H1 (cell line): ENCODE results near the gene ZFAND2B. TPM values are rescaled to one million over a fixed set of nuclear protein-coding genes. Genes with fewer than 3 reads are reported as not detected.

Experiments used
- CBX5 ChIP-seq: fragments of 300-800, 300-1000 bp; sonication (generic); IDR thresholded peaks from 2 replicates; pipeline ENCODE4 v1.7.1; 2016; ENCODE audit warnings: antibody characterized with exemption, low read length, low read depth
- GABPA ChIP-seq: IDR thresholded peaks from 2 replicates; pipeline ENCODE4 v1.6.1; 2011; ENCODE audit warnings: mild to moderate bottlenecking, low read length, moderate library complexity, borderline replicate concordance; ENCODE audit not compliant: insufficient read depth
- JUND ChIP-seq: IDR thresholded peaks from 2 replicates; pipeline ENCODE4 v1.6.1; 2011; ENCODE audit warnings: mild to moderate bottlenecking, improper control_type of control experiment, low read length
- TEAD4 ChIP-seq: IDR thresholded peaks from 2 replicates; pipeline ENCODE4 v1.6.1; 2012; ENCODE audit warnings: low read depth, low read length, inconsistent platforms, mixed read lengths
- polyA plus RNA-seq, 7 experiments: library from polyadenylated mRNA; depleted of rRNA in 3 of 7; stranded (reverse) in 5 of 7; unstranded in 2 of 7; fragments of >200 nt in 5 of 7; fragments of 200-250 nt in 2 of 7; gene quantifications; 1 replicate in 5 of 7; 2 replicates in 1 of 7; 4 replicates in 1 of 7; pipeline versions ENCODE4 v1.2.1 to v1.2.3, GENCODE V29; 2011 to 2013; ENCODE audit warnings: missing spikeins in 2 of 7, mixed read lengths in 2 of 7
- total RNA-seq: library from RNA; stranded (reverse); fragmentation: NEBNext Ultra II Directional; extraction: Animal tissue kit (Norgen Biotek cat#: 25700); gene quantifications from 2 replicates; pipeline ENCODE4 v1.2.1, GENCODE V29; 2021
- TF ChIP-seq, protein P1 (sequence below): IDR thresholded peaks from 2 replicates; pipeline ENCODE4 v1.6.1; 2011; ENCODE audit warnings: low read length, improper control_type of control experiment

The ZFAND2B gene
- total and polyA plus RNA-seq, 2 of the 8 experiments (the other 6 are each of a cell fraction or from before 2014, with no cell fraction given) = 16.0 to 17.9 TPM

DNA sequence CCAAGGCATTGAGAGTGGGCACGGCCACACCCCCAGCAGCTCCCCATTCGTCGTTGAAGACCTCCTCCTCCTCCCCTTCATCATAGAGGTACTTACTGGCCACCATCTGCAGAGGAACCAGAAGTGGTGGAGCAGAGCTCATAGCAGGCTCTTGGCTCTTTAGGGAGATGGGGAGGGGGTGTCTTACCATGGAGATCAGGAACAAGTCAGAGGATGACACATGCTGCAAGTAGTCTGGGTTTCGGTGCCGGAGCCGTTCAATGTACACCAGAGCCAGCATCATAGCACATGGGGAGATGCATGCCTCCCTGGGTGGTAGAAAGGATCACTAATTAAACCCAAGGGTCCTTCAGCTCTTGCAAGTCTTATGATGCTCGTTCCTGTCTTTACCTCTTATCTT, 31.8 kb upstream of the ZFAND2B start (continued):
- TF ChIP-seq GABPA (no peak), TEAD4 (no peak), JUND (no peak), CBX5 (no peak)
- TF ChIP-seq, protein P1, sequence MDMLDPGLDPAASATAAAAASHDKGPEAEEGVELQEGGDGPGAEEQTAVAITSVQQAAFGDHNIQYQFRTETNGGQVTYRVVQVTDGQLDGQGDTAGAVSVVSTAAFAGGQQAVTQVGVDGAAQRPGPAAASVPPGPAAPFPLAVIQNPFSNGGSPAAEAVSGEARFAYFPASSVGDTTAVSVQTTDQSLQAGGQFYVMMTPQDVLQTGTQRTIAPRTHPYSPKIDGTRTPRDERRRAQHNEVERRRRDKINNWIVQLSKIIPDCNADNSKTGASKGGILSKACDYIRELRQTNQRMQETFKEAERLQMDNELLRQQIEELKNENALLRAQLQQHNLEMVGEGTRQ = no peak
